GM21447 (cell line): Measurements from ENCODE around the gene TAF4.
"Not testable (repeated sequence)": the region's sequence is repeated elsewhere in the genome, so short reads cannot be mapped to it uniquely, and the experiment has no call there.

Source experiments
- ATAC-seq: cut with Tn5 transposase; IDR thresholded peaks from one replicate; pipeline ENCODE4 v1.9.1; 2021; ENCODE audit not compliant: unreplicated experiment

Gene TAF4

GRCh38 chr20:61951695-61952533, 113.8 kb downstream of the TAF4 start:
- no peak for ATAC-seq

DNA sequence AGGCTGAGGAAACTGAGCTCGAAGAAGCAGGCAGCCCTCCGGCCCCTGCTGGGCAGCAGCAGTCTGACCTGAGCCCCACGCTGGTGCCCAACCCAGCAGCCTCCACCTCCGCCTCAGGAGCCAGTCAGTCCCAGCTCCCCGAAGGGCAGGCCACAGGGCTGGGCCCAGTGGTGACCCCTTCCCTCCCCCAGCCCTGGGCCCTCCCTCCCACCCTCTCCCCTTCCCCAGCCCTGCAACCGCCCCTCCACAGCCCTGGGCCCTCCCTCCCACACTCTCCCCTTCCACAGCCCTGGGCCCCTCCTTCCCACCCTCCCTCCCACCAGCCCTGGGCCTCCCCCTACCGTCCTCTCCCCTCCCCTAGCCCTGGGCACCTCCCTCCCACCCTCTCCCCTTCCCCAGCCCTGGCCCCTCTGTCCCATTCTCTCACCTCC, 115.0 kb downstream of the TAF4 start:
- no peak for ATAC-seq

DNA sequence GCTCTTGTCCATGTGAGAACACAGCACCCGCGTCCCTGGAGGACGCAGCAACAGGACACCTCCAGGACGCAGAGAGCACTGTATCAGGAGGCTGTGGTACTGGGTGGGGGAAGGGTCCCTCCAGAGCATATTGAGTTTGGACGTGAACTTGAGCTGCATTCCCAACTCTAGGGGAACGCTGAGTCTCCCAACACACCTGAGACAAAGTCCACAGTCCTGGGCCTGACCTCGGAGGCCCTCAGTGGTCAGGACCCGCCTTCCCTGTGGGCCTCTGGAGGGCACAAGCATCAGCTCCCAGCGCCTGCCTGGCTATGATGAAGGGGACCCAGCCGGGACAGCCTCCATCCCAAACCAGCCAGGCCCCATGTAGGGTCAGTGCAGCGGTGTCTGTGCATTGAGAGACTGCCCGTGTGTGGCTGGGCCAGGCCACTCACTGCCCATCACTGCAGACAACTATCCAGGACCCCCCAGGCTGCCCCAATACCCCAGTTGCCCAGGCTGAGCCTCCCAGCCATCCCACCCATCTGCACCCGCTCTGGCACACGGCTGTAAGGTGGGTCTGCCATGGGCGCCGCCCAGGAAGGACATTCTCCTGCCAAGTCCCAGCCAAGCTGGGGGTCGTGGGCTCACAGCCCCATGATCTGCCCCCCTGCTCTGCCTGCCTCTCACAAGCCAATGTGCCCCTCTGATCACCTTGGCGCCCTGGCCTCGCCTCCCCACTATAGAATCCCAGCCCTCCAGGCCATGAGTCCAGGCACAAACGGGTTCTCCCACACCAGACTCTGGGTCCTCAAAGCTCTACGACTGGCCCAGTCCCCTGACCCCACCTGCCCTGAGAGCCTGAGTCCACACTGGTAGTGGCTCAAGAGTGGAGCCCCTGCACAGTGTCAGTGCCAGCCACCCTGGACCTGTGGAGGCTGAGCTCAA, 115.7 kb downstream of the TAF4 start:
- ATAC-seq: no peak

- ATAC-seq: no peak
These were observed 116.3 kb downstream of the TAF4 start for GRCh38 chr20:61949363-61949713.

DNA sequence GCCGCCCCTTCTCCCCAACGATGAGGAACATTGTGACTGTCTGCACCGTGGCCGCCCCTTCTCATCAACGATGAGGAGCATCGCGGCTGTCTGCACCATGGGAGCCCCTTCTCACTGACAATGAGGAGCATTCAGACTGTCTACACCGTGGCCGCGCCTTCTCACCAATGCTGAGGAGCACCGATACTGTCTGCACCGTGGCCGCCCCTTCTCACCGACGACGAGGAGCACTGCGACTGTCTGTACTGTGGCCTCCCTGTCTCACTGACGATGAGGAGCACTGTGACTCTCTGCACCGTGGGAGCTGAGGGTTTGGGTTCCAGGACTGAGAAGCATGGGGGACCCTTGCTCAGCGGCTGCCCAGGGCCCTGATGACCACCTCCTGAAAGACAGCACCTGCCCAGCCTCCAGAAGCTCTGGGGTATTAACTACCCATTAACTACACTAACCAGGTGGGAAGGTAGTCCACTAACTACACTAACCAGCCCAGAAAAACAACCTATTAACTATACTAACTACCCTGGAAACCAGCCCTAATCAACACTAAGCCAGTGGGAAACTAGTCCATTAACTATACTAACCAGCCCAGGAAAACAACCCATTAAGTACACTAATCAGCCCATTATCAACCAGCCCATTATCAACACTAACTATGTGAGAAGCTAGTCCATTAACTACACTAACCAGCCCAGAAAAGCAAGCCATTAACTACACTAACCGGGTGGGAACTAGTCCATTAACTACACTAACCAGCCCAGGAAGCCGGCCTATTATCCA, 116.9 kb downstream of the TAF4 start:
- ATAC-seq: no peak

GRCh38 chr20:61948056-61948455, 117.6 kb downstream of the TAF4 start:
- not testable (repeated sequence) for ATAC-seq

DNA sequence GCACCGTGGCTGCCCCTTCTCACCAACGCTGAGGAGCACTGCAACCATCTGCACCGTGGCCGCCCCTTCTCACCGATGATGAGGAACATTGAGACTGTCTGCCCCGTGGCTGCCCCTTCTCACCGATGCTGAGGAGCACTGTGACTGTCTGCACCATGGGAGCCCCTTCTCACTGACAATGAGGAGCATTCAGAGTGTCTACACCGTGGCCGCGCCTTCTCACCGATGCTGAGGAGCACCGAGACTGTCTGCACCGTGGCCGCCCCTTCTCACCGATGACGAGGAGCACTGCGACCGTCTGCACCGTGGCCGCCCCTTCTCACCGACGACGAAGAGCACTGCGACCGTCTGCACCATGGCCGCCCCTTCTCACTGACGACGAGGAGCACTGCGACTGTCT, 120.2 kb downstream of the TAF4 start:
- ATAC-seq: not testable (repeated sequence)

- ATAC-seq: not testable (repeated sequence)
These were observed 120.7 kb downstream of the TAF4 start for GRCh38 chr20:61944967-61945366.

DNA sequence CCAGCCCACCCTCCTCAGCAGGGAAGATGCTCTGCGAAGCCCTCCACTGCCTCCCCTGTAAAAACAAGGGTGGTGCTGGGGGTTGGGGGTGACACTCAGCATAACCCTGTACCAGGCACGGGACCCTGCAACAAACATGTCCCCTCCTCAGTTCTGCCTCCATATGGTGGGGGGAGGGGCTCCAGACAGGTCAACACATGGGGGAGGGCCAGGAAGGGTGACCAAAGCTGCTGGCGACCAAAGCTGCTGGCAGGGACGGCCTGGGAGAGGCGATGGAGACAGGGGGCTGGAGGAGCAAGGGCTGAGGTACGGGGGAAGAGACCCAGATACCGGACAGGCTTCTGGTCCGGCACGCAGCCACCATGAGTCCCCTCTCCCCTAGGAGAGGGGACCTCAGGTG, 123.2 kb downstream of the TAF4 start:
- no peak for ATAC-seq

DNA sequence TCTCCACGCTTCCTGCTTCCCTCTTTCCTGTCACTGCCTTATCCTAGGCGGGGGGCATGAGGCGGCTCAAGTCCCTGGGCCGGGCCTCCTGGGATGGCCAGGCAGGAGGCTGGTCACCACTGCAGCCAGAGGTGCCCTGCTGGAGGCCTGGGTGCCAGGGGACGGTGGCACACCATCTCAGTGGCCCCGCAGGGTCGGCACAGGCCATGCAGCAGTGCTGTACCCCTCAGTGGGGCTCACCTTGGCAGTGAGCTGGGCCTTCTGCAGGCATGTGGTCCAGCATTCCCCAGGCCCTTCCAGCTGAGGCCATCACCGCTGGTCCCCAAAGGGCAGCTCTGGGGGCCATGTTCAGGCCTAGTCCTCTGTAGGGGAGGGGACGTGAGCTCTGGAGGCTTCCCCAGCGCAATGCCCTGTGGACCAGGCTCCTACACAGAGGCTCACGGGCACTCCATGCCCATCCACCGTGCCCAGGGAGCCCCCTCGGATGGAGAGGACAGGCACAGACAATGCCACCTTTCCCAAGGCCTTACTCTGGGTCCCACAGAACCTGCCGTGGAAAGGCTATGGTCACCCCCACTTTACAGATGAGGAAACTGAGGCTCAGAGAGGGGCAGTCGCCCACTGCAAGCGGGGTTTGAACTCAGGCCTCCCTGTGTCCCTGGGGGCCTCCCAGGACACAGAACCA, 123.8 kb downstream of the TAF4 start:
- no peak for ATAC-seq

- no peak for ATAC-seq
These were observed 124.5 kb downstream of the TAF4 start for GRCh38 chr20:61940976-61941720.

GRCh38 chr20:61940491-61940890, 125.2 kb downstream of the TAF4 start:
- no peak for ATAC-seq

DNA sequence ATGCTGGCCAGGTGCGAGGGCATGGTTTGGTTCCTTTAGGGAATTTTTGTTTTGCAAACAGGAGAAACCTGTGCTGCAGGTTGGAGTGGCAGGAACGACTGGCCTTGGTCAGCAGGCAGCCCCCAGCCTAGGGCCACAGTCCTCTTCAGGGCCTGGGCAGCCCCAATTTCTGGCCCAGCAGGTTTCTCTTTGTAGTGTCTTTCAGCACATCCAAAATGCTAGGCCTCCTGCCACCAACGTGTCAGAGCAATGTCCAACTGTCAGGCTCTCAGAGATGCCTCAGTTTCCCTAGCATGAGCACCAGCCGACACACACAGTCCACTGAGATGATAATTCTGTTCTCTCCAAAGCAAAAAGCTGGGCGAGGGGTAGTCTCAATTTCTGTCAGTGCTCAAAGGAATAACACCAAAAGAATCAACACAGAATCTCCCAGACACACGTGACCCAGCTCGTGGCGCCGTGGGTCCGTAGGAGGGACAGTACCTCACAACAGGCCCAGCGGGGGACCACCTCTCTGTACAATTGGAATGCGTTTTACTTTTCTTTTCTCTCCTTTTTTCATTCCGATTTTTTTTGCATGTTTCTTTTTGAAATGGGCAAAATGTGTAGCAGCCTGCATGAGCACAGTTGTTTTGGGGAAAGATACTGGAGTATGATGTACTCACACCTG, 125.9 kb downstream of the TAF4 start:
- no peak for ATAC-seq

GRCh38 chr20:61938839-61939690, 126.6 kb downstream of the TAF4 start:
- no peak for ATAC-seq

DNA sequence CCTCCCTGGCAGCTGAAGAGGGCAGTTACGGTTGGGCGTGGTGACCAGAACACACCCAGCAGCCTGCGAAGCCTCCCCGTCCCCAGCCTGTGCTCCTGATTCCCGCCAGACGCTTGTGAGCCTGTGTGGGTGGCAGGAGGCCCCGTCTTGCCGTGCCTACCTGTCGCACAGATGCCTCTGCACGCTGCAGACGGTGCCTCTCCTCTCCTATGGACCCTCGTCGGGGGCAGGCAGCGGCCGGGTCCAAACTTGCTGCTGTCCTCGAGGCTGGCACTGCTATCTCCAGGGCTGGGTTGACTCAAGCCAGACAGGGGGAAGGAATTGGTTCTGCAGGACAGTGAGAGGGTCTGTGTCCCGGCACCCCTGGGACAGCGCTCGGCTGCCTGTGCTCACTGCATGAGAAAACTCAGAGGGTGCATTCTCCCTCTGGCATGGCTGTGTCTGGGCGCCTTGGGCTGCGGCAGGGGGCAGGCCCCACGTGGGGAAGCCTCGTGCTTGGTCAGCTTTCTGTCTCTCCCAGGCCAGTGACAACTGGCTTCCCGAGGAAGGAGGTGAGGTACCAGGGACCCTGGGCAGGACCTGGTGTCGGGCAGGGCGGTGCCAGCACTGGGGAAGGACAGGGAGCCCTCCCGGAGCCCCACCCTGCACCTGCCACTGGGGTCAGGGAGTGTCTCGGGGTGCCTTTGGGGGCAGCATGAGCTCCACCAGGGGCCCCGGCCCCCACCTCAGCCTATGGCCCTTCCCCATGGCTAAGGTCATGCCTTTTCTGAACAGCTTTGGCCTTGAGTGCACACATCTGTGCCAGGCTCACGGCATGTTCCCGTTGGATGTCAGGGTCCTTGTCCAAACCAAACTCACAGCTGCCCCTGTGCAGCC, 127.5 kb downstream of the TAF4 start:
- ATAC-seq: no peak

- ATAC-seq: no peak
These were observed 128.3 kb downstream of the TAF4 start for GRCh38 chr20:61937146-61937962.

- ATAC-seq: no peak
These were observed 129.0 kb downstream of the TAF4 start for GRCh38 chr20:61936701-61937131.
